ENCODE results near the gene KRTAP5-1. TPM values are rescaled to one million over a fixed set of nuclear protein-coding genes. Genes with fewer than 3 reads are reported as not detected.
"Not testable (repeated sequence)": the region's sequence is repeated elsewhere in the genome, so short reads cannot be mapped to it uniquely, and the experiment has no call there.

KRTAP5-1 gene
- total RNA-seq, 1 experiment from 2014 or later = not detected

DNA sequence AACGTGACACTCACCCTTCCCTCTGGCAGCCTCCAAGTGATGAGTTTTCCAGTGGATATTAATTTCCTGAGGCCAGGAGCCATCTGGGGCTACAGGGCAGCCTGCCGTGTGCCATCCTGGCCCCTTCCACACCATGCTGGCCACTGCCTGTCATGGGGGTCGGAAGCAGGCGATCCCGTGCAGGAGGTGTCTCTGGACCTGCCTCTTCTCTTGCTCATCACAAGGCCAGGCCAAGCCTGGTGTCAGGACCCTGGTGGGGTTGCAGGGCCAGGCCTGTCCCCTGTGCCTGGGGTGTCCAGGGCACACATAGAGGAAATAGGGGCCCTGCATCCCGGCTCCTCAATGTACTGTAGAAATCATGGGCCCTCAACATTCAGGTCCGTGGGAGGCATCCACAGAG is 19.6 kb upstream of the KRTAP5-1 start:
- no TSS peak for BruUV-seq (replicated peaks)
- no peaks in the 10 kb centered on the region for H3K4me1 Mint-ChIP-seq (ENCODE audit: insufficient read depth, unreplicated experiment)
- peaks cover 68% of the 10 kb centered on the region for H3K27me3 Mint-ChIP-seq (ENCODE audit: insufficient read depth, unreplicated experiment)
- no peak overlapping the region for H3K4me3 Mint-ChIP-seq (ENCODE audit: unreplicated experiment)
- TF ChIP-seq, protein P1, sequence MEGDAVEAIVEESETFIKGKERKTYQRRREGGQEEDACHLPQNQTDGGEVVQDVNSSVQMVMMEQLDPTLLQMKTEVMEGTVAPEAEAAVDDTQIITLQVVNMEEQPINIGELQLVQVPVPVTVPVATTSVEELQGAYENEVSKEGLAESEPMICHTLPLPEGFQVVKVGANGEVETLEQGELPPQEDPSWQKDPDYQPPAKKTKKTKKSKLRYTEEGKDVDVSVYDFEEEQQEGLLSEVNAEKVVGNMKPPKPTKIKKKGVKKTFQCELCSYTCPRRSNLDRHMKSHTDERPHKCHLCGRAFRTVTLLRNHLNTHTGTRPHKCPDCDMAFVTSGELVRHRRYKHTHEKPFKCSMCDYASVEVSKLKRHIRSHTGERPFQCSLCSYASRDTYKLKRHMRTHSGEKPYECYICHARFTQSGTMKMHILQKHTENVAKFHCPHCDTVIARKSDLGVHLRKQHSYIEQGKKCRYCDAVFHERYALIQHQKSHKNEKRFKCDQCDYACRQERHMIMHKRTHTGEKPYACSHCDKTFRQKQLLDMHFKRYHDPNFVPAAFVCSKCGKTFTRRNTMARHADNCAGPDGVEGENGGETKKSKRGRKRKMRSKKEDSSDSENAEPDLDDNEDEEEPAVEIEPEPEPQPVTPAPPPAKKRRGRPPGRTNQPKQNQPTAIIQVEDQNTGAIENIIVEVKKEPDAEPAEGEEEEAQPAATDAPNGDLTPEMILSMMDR (IDR thresholded peaks at IDR 0.05; ENCODE audit: unreplicated experiment) = no peak
- DNase-seq (ENCODE audit: unreplicated experiment) = no peak
- CTCF ChIA-PET = interaction anchor here (1.4 kb wide), 1 partner anchor 10 kb away, joined by 9 read pairs; no protein-coding TSS in a partner anchor
- no peaks in the 10 kb centered on the region for H3K9me3 Mint-ChIP-seq (ENCODE audit: unreplicated experiment)
- no peak overlapping the region for H3K27ac Mint-ChIP-seq (ENCODE audit: low read depth, unreplicated experiment)
- no peaks in the 10 kb centered on the region for H3K36me3 Mint-ChIP-seq (ENCODE audit: insufficient read depth, unreplicated experiment)
- POLR2A ChIA-PET = no interaction called here
- intact Hi-C loops (cut with micrococcal nuclease) = no loop called here

DNA sequence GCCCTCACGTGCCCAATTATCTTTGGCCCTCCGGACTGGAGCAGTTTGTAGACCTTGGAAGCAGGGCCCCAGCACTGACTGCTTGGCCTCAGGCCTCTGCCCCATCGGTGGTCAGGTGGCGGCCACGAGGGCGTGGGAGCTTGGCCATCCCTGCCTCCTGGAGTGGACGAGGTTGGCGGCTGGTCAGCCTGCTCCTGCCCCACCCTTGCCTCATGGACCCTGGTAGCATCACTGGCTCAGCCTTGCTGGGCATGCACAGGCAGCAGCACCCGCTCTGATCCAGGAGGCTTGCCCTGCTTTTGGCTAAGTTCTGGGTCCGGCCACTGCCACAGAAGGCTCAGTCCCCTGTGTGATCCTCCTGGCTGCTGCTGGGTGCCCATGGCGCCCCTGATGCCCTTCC is 19.1 kb upstream of the KRTAP5-1 start:
- no peaks in the 10 kb centered on the region for H3K4me1 Mint-ChIP-seq (ENCODE audit: insufficient read depth, unreplicated experiment)
- CTCF ChIA-PET = no interaction called here

DNA sequence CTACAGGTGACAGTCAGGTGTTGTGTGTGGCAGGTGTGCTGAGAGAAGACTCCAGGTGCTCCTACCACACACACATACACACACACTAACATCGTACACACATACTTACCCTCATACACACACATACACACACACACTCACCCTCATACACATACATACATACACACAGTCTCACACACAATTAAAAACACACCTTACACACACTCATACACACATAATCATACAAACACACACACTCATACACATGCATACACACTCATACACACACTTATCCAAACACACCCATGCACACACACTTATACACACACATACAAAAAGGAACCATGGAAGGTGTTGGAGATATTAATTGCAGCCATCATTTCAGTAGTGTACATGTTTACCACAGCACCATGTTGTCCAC is 18.5 kb upstream of the KRTAP5-1 start:
- intact Hi-C loops (cut with micrococcal nuclease) = no loop called here
- no peaks in the 10 kb centered on the region for H3K4me1 Mint-ChIP-seq (ENCODE audit: insufficient read depth, unreplicated experiment)
- H3K27ac Mint-ChIP-seq (ENCODE audit: low read depth, unreplicated experiment) = no peak overlapping the region
- DNase-seq (ENCODE audit: unreplicated experiment) = no peak
- ChIA-PET CTCF (no interaction called here), POLR2A (no interaction called here)
- H3K9me3 Mint-ChIP-seq (ENCODE audit: unreplicated experiment) = no peaks in the 10 kb centered on the region
- no peaks in the 10 kb centered on the region for H3K36me3 Mint-ChIP-seq (ENCODE audit: insufficient read depth, unreplicated experiment)
- no TSS peak for BruUV-seq (replicated peaks)
- H3K27me3 Mint-ChIP-seq (ENCODE audit: insufficient read depth, unreplicated experiment) = peaks cover 75% of the 10 kb centered on the region
- H3K4me3 Mint-ChIP-seq (ENCODE audit: unreplicated experiment) = no peak overlapping the region
- TF ChIP-seq, protein P1 (IDR thresholded peaks at IDR 0.05; ENCODE audit: unreplicated experiment) = no peak

More for the DNA sequence above, 19.1 kb upstream of the KRTAP5-1 start:
- no peak overlapping the region for H3K4me3 Mint-ChIP-seq (ENCODE audit: unreplicated experiment)
- POLR2A ChIA-PET = no interaction called here
- no TSS peak for BruUV-seq (replicated peaks)
- intact Hi-C loops (cut with micrococcal nuclease) = no loop called here
- peaks cover 70% of the 10 kb centered on the region for H3K27me3 Mint-ChIP-seq (ENCODE audit: insufficient read depth, unreplicated experiment)
- no peaks in the 10 kb centered on the region for H3K9me3 Mint-ChIP-seq (ENCODE audit: unreplicated experiment)
- DNase-seq (ENCODE audit: unreplicated experiment) = no peak
- TF ChIP-seq, protein P1 (IDR thresholded peaks at IDR 0.05; ENCODE audit: unreplicated experiment) = no peak
- no peaks in the 10 kb centered on the region for H3K36me3 Mint-ChIP-seq (ENCODE audit: insufficient read depth, unreplicated experiment)
- H3K27ac Mint-ChIP-seq (ENCODE audit: low read depth, unreplicated experiment) = no peak overlapping the region

DNA sequence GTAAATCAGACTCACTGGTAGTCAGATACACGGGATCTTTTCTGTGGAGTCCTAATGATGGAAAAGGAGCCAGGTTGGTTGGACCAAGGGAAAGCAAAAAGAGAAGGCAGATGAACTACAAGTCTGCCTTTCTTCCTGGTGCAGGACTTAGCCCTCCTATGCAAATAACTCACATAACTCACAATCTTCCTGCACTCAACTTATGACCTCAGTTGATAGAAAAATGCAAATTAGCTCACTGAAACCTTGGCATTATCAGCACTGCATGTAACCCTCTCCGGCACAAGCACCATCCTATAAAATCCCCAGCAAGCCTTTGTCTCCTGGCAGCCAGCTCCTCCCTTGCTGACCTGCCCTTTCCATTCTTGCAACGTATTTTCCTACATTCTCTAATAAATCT is 16.6 kb upstream of the KRTAP5-1 start:
- peaks cover 84% of the 10 kb centered on the region for H3K27me3 Mint-ChIP-seq (ENCODE audit: insufficient read depth, unreplicated experiment)
- H3K36me3 Mint-ChIP-seq (ENCODE audit: insufficient read depth, unreplicated experiment); H3K4me3 Mint-ChIP-seq (ENCODE audit: unreplicated experiment); H3K9me3 Mint-ChIP-seq (ENCODE audit: unreplicated experiment); CTCF ChIA-PET; H3K4me1 Mint-ChIP-seq (ENCODE audit: insufficient read depth, unreplicated experiment); POLR2A ChIA-PET; BruUV-seq (replicated peaks); H3K27ac Mint-ChIP-seq (ENCODE audit: low read depth, unreplicated experiment); DNase-seq (ENCODE audit: unreplicated experiment); intact Hi-C loops (cut with micrococcal nuclease): not testable (repeated sequence)

DNA sequence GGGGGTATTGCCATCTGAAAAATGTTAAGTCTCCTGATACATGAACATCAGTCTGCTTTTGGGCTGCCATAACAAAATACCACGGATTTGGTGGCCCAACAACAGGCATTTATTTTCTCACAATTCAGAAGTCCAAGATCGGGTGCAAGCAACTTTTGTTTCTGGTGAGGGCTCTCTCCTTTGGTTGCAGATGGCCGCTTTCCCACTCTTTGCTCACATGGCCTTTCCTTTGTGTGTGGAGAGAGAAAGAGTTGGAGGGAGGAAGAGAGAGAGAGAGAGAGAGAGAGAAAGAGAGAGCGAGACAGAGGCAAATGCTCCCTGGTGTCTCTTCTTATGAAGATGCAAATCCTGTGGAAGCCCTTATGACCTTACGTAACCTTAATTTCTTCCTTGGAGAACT is 15.5 kb upstream of the KRTAP5-1 start:
- ChIA-PET POLR2A (interaction anchor here (0.5 kb wide), 1 partner anchor 55 kb away, joined by 3 read pairs; no protein-coding TSS in a partner anchor), CTCF (no interaction called here)
- DNase-seq (ENCODE audit: unreplicated experiment) = no peak
- Mint-ChIP-seq H3K4me1 (ENCODE audit: insufficient read depth, unreplicated experiment) (no peaks in the 10 kb centered on the region), H3K4me3 (ENCODE audit: unreplicated experiment) (no peak overlapping the region), H3K9me3 (ENCODE audit: unreplicated experiment) (no peaks in the 10 kb centered on the region), H3K36me3 (ENCODE audit: insufficient read depth, unreplicated experiment) (no peaks in the 10 kb centered on the region), H3K27me3 (ENCODE audit: insufficient read depth, unreplicated experiment) (peaks cover 86% of the 10 kb centered on the region), H3K27ac (ENCODE audit: low read depth, unreplicated experiment) (no peak overlapping the region)
- no TSS peak for BruUV-seq (replicated peaks)
- TF ChIP-seq, protein P1 (IDR thresholded peaks at IDR 0.05; ENCODE audit: unreplicated experiment) = no peak
- intact Hi-C loops (cut with micrococcal nuclease) = no loop called here
